Neutrophil (primary cell): ENCODE data around the gene RRP1B.
"Not testable (repeated sequence)": the region's sequence is repeated elsewhere in the genome, so short reads cannot be mapped to it uniquely, and the experiment has no call there.

Experiments
- H3K27ac ChIP-seq: fragments of 200-600 bp; sonication (generic); 2 replicates; pipeline ENCODE4 v1.5.1; 2016; ENCODE audit warnings: mild to moderate bottlenecking, moderate library complexity
- H3K27me3 ChIP-seq: fragments of 200-600 bp; sonication (generic); 2 replicates; pipeline ENCODE4 v1.6.0; 2016; ENCODE audit warnings: mild to moderate bottlenecking
- H3K36me3 ChIP-seq: fragments of 200-600 bp; sonication (generic); 2 replicates; pipeline ENCODE4 v1.5.1; 2017
- H3K4me1 ChIP-seq, 2 experiments: fragments of 200-600 bp in 1 of 2; sonication (generic) in 1 of 2; 1 replicate in 1 of 2; 2 replicates in 1 of 2; pipeline versions ENCODE4 v1.5.1 to v1.6.1; 2013 to 2016; ENCODE audit warnings: low read depth in 1 of 2, low read length in 1 of 2, mild to moderate bottlenecking in 1 of 2, moderate library complexity in 1 of 2; ENCODE audit not compliant: control insufficient read depth in 1 of 2, insufficient read depth in 1 of 2
- H3K4me3 ChIP-seq, 2 experiments: fragments of 200-600 bp in 1 of 2; sonication (generic) in 1 of 2; 1 replicate in 1 of 2; 2 replicates in 1 of 2; pipeline ENCODE4 v1.5.1; 2013 to 2016; ENCODE audit warnings: low read depth in 1 of 2, low read length in 1 of 2, mild to moderate bottlenecking in 1 of 2, moderate library complexity in 1 of 2
- H3K9me3 ChIP-seq: fragments of 200-600 bp; sonication (generic); 2 replicates; pipeline ENCODE4 v1.5.1; 2016
- TF ChIP-seq, protein P1 (sequence below): fragments of 200-600 bp; sonication (generic); IDR thresholded peaks from 2 replicates; pipeline ENCODE4 v1.5.1; 2016; ENCODE audit warnings: antibody characterized with exemption

Gene RRP1B

DNA sequence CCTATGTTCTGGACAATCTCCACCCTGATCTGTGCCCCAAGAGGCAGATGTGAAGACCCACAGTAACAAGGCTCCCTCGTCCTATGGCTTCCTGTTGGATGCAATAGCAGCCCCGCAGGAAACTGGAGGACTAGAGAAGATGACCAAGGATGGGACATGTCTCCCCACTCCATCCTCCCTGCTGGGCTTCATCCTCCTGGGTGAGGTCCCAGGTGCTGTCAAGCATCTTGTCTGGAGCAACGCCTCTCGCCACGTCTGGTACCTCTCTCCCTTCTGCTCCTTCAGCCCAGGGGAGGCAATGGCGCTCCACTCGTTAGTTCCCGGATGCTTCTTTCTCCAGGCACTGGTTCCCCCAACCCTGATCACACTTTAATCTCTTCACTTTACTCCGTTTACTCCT, 11.2 kb upstream of the RRP1B start:
- Histone ChIP-seq H3K4me3 (no peak overlapping the region), H3K27ac (no peak overlapping the region), H3K4me1 (peaks cover 8 to 14% of the 10 kb centered on the region in 2 experiments), H3K36me3 (no peaks in the 10 kb centered on the region), H3K27me3 (no peaks in the 10 kb centered on the region), H3K9me3 (no peaks in the 10 kb centered on the region)
- TF ChIP-seq, protein P1, sequence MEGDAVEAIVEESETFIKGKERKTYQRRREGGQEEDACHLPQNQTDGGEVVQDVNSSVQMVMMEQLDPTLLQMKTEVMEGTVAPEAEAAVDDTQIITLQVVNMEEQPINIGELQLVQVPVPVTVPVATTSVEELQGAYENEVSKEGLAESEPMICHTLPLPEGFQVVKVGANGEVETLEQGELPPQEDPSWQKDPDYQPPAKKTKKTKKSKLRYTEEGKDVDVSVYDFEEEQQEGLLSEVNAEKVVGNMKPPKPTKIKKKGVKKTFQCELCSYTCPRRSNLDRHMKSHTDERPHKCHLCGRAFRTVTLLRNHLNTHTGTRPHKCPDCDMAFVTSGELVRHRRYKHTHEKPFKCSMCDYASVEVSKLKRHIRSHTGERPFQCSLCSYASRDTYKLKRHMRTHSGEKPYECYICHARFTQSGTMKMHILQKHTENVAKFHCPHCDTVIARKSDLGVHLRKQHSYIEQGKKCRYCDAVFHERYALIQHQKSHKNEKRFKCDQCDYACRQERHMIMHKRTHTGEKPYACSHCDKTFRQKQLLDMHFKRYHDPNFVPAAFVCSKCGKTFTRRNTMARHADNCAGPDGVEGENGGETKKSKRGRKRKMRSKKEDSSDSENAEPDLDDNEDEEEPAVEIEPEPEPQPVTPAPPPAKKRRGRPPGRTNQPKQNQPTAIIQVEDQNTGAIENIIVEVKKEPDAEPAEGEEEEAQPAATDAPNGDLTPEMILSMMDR: no peak

DNA sequence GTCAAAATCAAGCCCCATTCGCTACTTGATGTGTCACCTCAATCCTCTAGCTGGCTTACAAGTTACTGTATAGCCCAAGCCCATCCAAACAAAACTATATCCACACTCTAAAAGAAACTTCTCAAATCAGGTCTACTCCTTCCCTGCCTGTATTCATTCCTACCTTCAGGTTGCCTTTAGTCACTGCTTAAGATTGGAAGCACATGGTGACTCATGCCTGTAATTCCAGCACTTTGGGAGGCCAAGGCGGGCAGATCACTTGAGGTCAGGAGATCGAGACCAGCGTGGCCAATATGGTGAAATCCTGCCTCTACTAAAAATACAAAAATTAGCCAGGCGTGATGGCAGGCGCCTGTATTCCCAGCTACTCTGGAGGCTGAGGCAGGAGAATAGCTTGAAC, 7.4 kb upstream of the RRP1B start:
- H3K36me3 ChIP-seq, H3K9me3 ChIP-seq, H3K27ac ChIP-seq, H3K4me1 ChIP-seq, H3K4me3 ChIP-seq: not testable (repeated sequence)
- peaks cover 16% of the 10 kb centered on the region for H3K27me3 ChIP-seq

DNA sequence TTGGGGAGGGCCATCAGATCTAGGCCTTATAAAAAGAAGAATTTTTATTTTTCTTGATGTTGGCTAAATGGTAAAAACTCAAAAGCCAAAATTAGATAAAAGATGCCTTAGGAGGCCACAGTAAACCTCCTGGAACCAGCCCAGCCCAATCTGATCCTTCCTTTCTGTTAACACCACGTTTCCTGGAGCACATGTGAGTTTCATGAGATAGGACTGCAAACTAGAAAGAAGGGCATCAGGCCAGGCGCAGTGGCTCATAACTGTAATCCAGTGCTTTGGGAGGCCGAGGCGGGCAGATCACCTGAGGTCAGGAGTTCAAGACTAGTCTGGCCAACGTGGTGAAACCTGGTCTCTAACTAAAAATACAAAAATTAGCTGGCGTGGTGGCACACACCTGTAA, 6.7 kb upstream of the RRP1B start:
- H3K27ac ChIP-seq: no peak overlapping the region
- no peak overlapping the region for H3K4me3 ChIP-seq
- H3K9me3 ChIP-seq: no peaks in the 10 kb centered on the region
- no peaks in the 10 kb centered on the region for H3K36me3 ChIP-seq
- peaks cover 0 to 3% of the 10 kb centered on the region in 2 experiments for H3K4me1 ChIP-seq
- peaks cover 23% of the 10 kb centered on the region for H3K27me3 ChIP-seq
- TF ChIP-seq, protein P1: no peak

DNA sequence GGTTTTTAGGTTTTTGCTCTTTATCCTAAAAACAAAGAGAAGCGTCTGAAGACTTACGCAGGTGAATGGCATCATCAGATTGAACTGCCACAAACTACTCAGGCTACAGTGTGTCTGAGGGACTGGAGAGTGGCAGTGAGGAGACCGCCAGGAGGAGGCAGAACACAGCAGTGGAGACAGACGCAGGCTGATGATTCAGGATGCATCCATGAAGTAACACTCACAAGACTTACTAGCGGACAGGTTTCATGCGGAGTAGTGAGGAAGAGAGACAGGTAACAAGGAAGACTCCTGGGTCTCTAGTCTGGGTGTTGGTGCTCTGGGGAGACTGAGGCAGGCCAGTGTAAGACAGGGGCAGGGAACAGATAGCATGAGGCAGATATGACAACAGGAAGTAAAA, 5.7 kb upstream of the RRP1B start:
- no peak overlapping the region for H3K27ac ChIP-seq
- H3K27me3 ChIP-seq: peaks cover 33% of the 10 kb centered on the region
- H3K9me3 ChIP-seq: no peaks in the 10 kb centered on the region
- TF ChIP-seq, protein P1: no peak
- H3K4me1 ChIP-seq: peaks cover 0 to 4% of the 10 kb centered on the region in 2 experiments
- no peak overlapping the region for H3K4me3 ChIP-seq
- H3K36me3 ChIP-seq: no peaks in the 10 kb centered on the region

DNA sequence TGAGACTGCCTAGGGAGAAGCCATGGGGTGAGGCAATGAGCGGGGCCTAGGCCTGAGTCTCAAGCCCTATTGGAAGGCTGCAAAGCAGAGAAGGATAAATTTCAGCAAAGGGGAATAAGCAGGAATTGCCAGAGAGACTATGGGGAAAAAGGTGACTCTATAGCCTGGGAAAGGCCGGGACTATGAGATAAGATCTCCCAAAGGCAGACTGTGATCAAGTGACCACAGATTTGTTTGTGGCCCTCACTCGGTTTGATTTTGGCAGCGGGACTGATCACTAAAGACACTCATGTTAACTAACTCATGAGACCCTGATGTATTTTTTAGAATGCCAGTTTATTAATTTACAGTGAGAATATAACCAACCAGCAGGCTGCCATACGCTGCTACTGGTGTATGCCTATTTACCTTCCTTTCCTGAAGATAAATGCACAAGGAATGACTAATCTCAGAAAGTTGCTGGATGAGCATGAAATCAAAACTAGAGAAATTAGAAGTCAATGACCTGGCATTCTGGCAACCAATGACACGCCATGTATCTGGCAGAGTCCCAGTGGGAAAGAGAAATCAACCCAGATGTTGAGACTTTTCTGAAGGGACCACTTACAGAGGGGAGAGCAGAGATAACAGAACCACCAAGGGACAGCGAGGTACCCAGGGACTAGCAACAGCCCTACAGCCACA, 4.4 kb upstream of the RRP1B start:
- peaks cover 38% of the 10 kb centered on the region for H3K27me3 ChIP-seq
- H3K27ac ChIP-seq: no peak overlapping the region
- peaks cover 8 to 13% of the 10 kb centered on the region in 2 experiments for H3K4me1 ChIP-seq
- H3K9me3 ChIP-seq: no peaks in the 10 kb centered on the region
- no peak overlapping the region for H3K4me3 ChIP-seq
- H3K36me3 ChIP-seq: no peaks in the 10 kb centered on the region
- TF ChIP-seq, protein P1: no peak

DNA sequence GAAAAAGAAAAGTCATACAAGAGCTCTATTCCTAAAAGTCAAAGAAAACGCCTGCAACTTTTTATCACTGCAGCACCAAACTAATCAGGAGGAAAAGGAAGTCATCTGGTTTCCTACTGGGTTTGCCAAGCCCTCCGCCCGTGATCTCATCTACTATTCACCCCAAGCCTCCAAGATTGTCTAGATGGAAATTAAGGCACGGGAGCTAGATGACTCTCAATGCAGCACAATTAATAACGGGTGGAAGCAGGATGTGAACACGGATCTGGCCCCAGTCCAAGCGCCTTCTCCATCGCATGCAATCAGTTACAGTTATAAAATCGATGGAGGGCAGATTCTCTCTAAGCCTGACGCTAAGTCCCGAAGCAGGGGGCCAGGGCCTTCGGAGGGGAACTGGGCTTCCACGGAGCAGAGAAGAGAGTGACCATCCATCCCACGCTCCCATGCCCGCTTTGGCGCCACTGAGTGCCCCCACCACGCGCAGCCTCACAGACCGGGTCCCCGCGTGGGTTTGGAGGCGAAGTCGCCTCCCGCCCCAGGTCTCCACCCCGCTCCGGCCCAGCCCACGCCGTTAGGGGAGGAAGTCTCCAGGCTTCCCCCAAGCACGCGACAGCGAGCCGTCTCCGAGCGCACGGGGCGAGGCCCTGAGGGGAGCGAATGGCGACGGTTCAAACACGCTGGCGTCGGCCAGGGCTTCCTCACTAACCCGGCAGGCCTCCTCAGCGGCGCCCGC, 1.8 kb upstream of the RRP1B start:
- Histone ChIP-seq H3K27ac (no peak overlapping the region), H3K4me1 (peaks cover 16 to 22% of the 10 kb centered on the region in 2 experiments)

More for the DNA sequence above, 1.8 kb upstream of the RRP1B start:
- peaks cover 4% of the 10 kb centered on the region for H3K36me3 ChIP-seq
- H3K9me3 ChIP-seq: no peaks in the 10 kb centered on the region
- TF ChIP-seq, protein P1: no peak
- peaks cover 46% of the 10 kb centered on the region for H3K27me3 ChIP-seq
- H3K4me3 ChIP-seq: no peak overlapping the region
